Small intestine (tissue), 7 donors: ENCODE results near the gene NRCAM. TPM values are rescaled to one million over a fixed set of nuclear protein-coding genes. Genes with fewer than 3 reads are reported as not detected.

ENCODE experiments used
- DNase-seq, 2 donors: peaks; one replicate each; pipeline versions ENCODE4 v3.0.0 to v3.0.0-alpha.2; 2013
- FAIRE-seq: peaks from 2 replicates; lab custom pipeline; 2012; peaks lifted over from hg19 to GRCh38; lab: Jason Lieb, UNC
- H3K27ac ChIP-seq, 3 donors: one replicate each; pipeline ENCODE4 v1.5.1; 2013; ENCODE audit warnings: low read length in 2 of 3, mild to moderate bottlenecking in 2 of 3, control low read depth in 1 of 3, inconsistent platforms in 1 of 3, low read depth in 1 of 3, moderate library complexity in 1 of 3
- H3K27me3 ChIP-seq, 3 donors: one replicate each; pipeline ENCODE4 v1.6.1; 2013; ENCODE audit warnings: low read length in 3 of 3, inconsistent platforms in 1 of 3; ENCODE audit not compliant: control insufficient read depth in 3 of 3, insufficient read depth in 3 of 3
- H3K36me3 ChIP-seq, 3 donors: one replicate each; pipeline ENCODE4 v1.6.1; 2013; ENCODE audit warnings: low read length in 3 of 3, inconsistent platforms in 1 of 3, low read depth in 1 of 3, mild to moderate bottlenecking in 1 of 3, moderate library complexity in 1 of 3; ENCODE audit not compliant: control insufficient read depth in 3 of 3, insufficient read depth in 2 of 3
- H3K4me1 ChIP-seq, 3 donors: one replicate each; pipeline ENCODE4 v1.6.1; 2013; ENCODE audit warnings: low read length in 2 of 3, inconsistent platforms in 1 of 3, low read depth in 1 of 3, mild to moderate bottlenecking in 1 of 3, moderate library complexity in 1 of 3; ENCODE audit not compliant: control insufficient read depth in 3 of 3, insufficient read depth in 2 of 3
- H3K4me3 ChIP-seq, 3 donors: one replicate each; pipeline ENCODE4 v1.5.1; 2013; ENCODE audit warnings: low read length in 3 of 3, control low read depth in 1 of 3, inconsistent platforms in 1 of 3, low read depth in 1 of 3, mild to moderate bottlenecking in 1 of 3, moderate library complexity in 1 of 3
- H3K9me3 ChIP-seq, 2 donors: one replicate each; pipeline ENCODE4 v1.6.1; 2013; ENCODE audit warnings: low read depth in 1 of 2, low read length in 1 of 2; ENCODE audit not compliant: control insufficient read depth in 2 of 2, insufficient read depth in 1 of 2
- WGBS, 3 donors: extraction: QIAGEN DNeasy Blood & Tissue Kit; methylation state at CpG; one replicate each; pipeline ENCODE4 v1.1.7; 2013; 5-methylcytosine and 5-hydroxymethylcytosine counted together
- polyA plus RNA-seq, 4 donors: library from polyadenylated mRNA; stranded (reverse) in 3 of 4; unstranded in 1 of 4; fragments of 200-250 nt in 3 of 4; fragments of 120-200 nt in 1 of 4; gene quantifications; one replicate each; pipeline versions ENCODE4 v1.2.1 to v1.2.3, GENCODE V29; 2013
- donor health status: healthy with polysubstance abuse.
- donor health status: control.
- donor health status: control.
- donor health status: Bipolar disorder and iron deficiency.
- donor health status: healthy.

NRCAM gene
- polyA plus RNA-seq, 4 donors: 0.27 to 6.8 (median 1.4) TPM

- Histone ChIP-seq H3K4me1 (peaks cover 0 to 8% (median 0%) of the 10 kb centered on the region in 3 donors), H3K4me3 (no peak overlapping the region), H3K36me3 (no peaks in the 10 kb centered on the region), H3K27ac (no peak overlapping the region), H3K27me3 (no peaks in the 10 kb centered on the region), H3K9me3 (no peaks in the 10 kb centered on the region)
- no peak for DNase-seq
- FAIRE-seq: no peak
- WGBS, 3 donors: 79 to 90% (median 87%) methylated on average over 7 of the region's 7 CpGs
Observed at GRCh38 chr7:108129018-108129965, 326.9 kb downstream of the NRCAM start.

- Histone ChIP-seq H3K4me1 (peaks cover 0 to 8% (median 0%) of the 10 kb centered on the region in 3 donors), H3K36me3 (no peaks in the 10 kb centered on the region), H3K9me3 (no peaks in the 10 kb centered on the region), H3K27me3 (no peaks in the 10 kb centered on the region), H3K4me3 (no peak overlapping the region), H3K27ac (no peak overlapping the region)
- WGBS, 3 donors: 81 to 88% (median 86%) methylated on average over 3 of the region's 3 CpGs
- DNase-seq (no peak), FAIRE-seq (no peak)
Observed at GRCh38 chr7:108128514-108128913, 327.7 kb downstream of the NRCAM start.

GRCh38 chr7:108127461-108127860 lies 328.8 kb downstream of the NRCAM start:
- no peaks in the 10 kb centered on the region for H3K9me3 ChIP-seq
- no peaks in the 10 kb centered on the region for H3K27me3 ChIP-seq
- FAIRE-seq (no peak), DNase-seq (no peak)
- no peak overlapping the region for H3K27ac ChIP-seq
- 71 to 90% (median 79%) methylated on average over 5 of the region's 5 CpGs for WGBS, 3 donors
- H3K4me3 ChIP-seq: no peak overlapping the region
- no peaks in the 10 kb centered on the region for H3K36me3 ChIP-seq
- peaks cover 0 to 8% (median 0%) of the 10 kb centered on the region in 3 donors for H3K4me1 ChIP-seq

- Histone ChIP-seq H3K27me3 (no peaks in the 10 kb centered on the region), H3K4me1 (peaks cover 0 to 8% (median 0%) of the 10 kb centered on the region in 3 donors), H3K27ac (no peak overlapping the region), H3K36me3 (no peaks in the 10 kb centered on the region), H3K9me3 (no peaks in the 10 kb centered on the region), H3K4me3 (no peak overlapping the region)
- no peak for DNase-seq
- WGBS, 3 donors: 88 to 95% (median 88%) methylated on average over 3 of the region's 3 CpGs
- FAIRE-seq: no peak
Observed at GRCh38 chr7:108124820-108125219, 331.4 kb downstream of the NRCAM start.

- Histone ChIP-seq H3K9me3 (no peaks in the 10 kb centered on the region), H3K27me3 (no peaks in the 10 kb centered on the region), H3K27ac (no peak overlapping the region), H3K4me1 (no peaks in the 10 kb centered on the region), H3K4me3 (no peak overlapping the region), H3K36me3 (no peaks in the 10 kb centered on the region)
- no peak for FAIRE-seq
- no peak for DNase-seq
Observed at GRCh38 chr7:108122181-108122580, 334.1 kb downstream of the NRCAM start.

- H3K9me3 ChIP-seq: no peaks in the 10 kb centered on the region
- H3K4me3 ChIP-seq: no peak overlapping the region
- no peak overlapping the region for H3K27ac ChIP-seq
- no peaks in the 10 kb centered on the region for H3K27me3 ChIP-seq
- no peak for DNase-seq
- H3K36me3 ChIP-seq: no peaks in the 10 kb centered on the region
- FAIRE-seq: no peak
- no peaks in the 10 kb centered on the region for H3K4me1 ChIP-seq
- 66 to 81% (median 76%) methylated on average over 3 of the region's 3 CpGs for WGBS, 3 donors
Observed at GRCh38 chr7:108120933-108121332, 335.3 kb downstream of the NRCAM start.

GRCh38 chr7:108120196-108120595 lies 336.0 kb downstream of the NRCAM start:
- no peak for FAIRE-seq
- Histone ChIP-seq H3K36me3 (no peaks in the 10 kb centered on the region), H3K27ac (no peak overlapping the region), H3K27me3 (no peaks in the 10 kb centered on the region), H3K4me3 (no peak overlapping the region), H3K9me3 (no peaks in the 10 kb centered on the region), H3K4me1 (no peaks in the 10 kb centered on the region)
- WGBS, 3 donors: 72 to 85% (median 83%) methylated on average over 3 of the region's 3 CpGs
- DNase-seq: no peak

GRCh38 chr7:108118959-108119358 lies 337.3 kb downstream of the NRCAM start:
- WGBS, 3 donors: 93 to 98% (median 95%) methylated on average over 2 of the region's 2 CpGs

More at GRCh38 chr7:108118959-108119358, 337.3 kb downstream of the NRCAM start:
- Histone ChIP-seq H3K4me1 (no peaks in the 10 kb centered on the region), H3K4me3 (no peak overlapping the region), H3K9me3 (no peaks in the 10 kb centered on the region), H3K36me3 (no peaks in the 10 kb centered on the region), H3K27me3 (no peaks in the 10 kb centered on the region), H3K27ac (no peak overlapping the region)
- no peak for DNase-seq
- FAIRE-seq: no peak
